IMR-90 (cell line): ENCODE results near the gene NCAM1. TPM values are rescaled to one million over a fixed set of nuclear protein-coding genes. Genes with fewer than 3 reads are reported as not detected.

Source experiments
- ATAC-seq: fragments of 200-7000 bp; cut with Tn5 transposase; 2 replicates; pipeline ENCODE4 v1.9.1; 2020; ENCODE audit warnings: low read depth, mild to moderate bottlenecking, moderate library complexity
- BruUV-seq: library from RNA; stranded (reverse); fragments of 400-500 nt; replicated peaks from 2 replicates; lab custom pipeline; 2021; lab: Mats Ljungman, UMichigan
- CTCF ChIA-PET: fragments of 300-600 bp; formaldehyde crosslinking; extraction: SDS; loops from one replicate; lab custom pipeline; 2021; ENCODE audit warnings: antibody characterized with exemption; lab: Yijun Ruan, JAX
- POLR2A ChIA-PET: fragments of 300-600 bp; sonication (Branson Sonifier 250); formaldehyde crosslinking; loops from one replicate; lab custom pipeline; 2022; ENCODE audit warnings: antibody characterized with exemption; ENCODE audit not compliant: unreplicated experiment; lab: Charles Lee
- DNase-seq: peaks from one replicate; pipeline ENCODE4 v3.0.0; 2013
- H2AFZ ChIP-seq: replicated peaks from 2 replicates; pipeline ENCODE3; 2013; ENCODE audit warnings: low read length, mild to moderate bottlenecking; ENCODE audit not compliant: poor library complexity
- H2AK5ac ChIP-seq: 2 replicates; pipeline ENCODE4 v1.6.1; 2013; ENCODE audit warnings: low read depth, low read length, inconsistent platforms
- H2AK9ac ChIP-seq: replicated peaks from 2 replicates; pipeline ENCODE3; 2013; ENCODE audit warnings: mild to moderate bottlenecking, low read depth, low read length, moderate library complexity; ENCODE audit not compliant: poor library complexity
- H2BK120ac ChIP-seq: 2 replicates; pipeline ENCODE4 v1.6.1; 2013; ENCODE audit warnings: low read depth, low read length, inconsistent platforms
- H2BK15ac ChIP-seq: 3 replicates; pipeline ENCODE4 v1.6.1; 2013; ENCODE audit warnings: low read depth, low read length, inconsistent platforms
- H2BK20ac ChIP-seq: 2 replicates; pipeline ENCODE4 v1.6.1; 2013; ENCODE audit warnings: low read depth, mild to moderate bottlenecking, inconsistent platforms, low read length, moderate library complexity
- H2BK5ac ChIP-seq: 2 replicates; pipeline ENCODE4 v1.6.1; 2013; ENCODE audit warnings: mild to moderate bottlenecking, low read depth, low read length, inconsistent platforms; ENCODE audit not compliant: poor library complexity, severe bottlenecking
- H3K14ac ChIP-seq: replicated peaks from 2 replicates; pipeline ENCODE4 v1.6.1; 2013; ENCODE audit warnings: low read depth, low read length, inconsistent platforms
- H3K18ac ChIP-seq: 2 replicates; pipeline ENCODE4 v1.6.1; 2013; ENCODE audit warnings: low read depth, low read length, control low read depth
- H3K23ac ChIP-seq: 2 replicates; pipeline ENCODE4 v1.6.1; 2013; ENCODE audit warnings: low read depth, low read length, inconsistent platforms
- H3K27ac ChIP-seq: 2 replicates; pipeline ENCODE4 v1.5.1; 2013; ENCODE audit warnings: mild to moderate bottlenecking, control low read depth, low read length; ENCODE audit not compliant: insufficient read depth
- H3K27me3 ChIP-seq: 2 replicates; pipeline ENCODE4 v1.6.1; 2013; ENCODE audit warnings: low read length; ENCODE audit not compliant: control insufficient read depth, insufficient read depth
- H3K36me3 ChIP-seq: 2 replicates; pipeline ENCODE4 v1.6.1; 2013; ENCODE audit warnings: low read length, mixed read lengths; ENCODE audit not compliant: control insufficient read depth, insufficient read depth
- H3K4ac ChIP-seq: 2 replicates; pipeline ENCODE4 v1.6.1; 2013; ENCODE audit warnings: low read depth, low read length, inconsistent platforms
- H3K4me1 ChIP-seq: 2 replicates; pipeline ENCODE4 v1.6.1; 2013; ENCODE audit warnings: low read length, mixed read lengths; ENCODE audit not compliant: control insufficient read depth, insufficient read depth
- H3K4me2 ChIP-seq: 2 replicates; pipeline ENCODE4 v1.6.1; 2013; ENCODE audit warnings: low read depth, mild to moderate bottlenecking, control low read depth, low read length, moderate library complexity
- H3K4me3 ChIP-seq: 2 replicates; pipeline ENCODE4 v1.5.1; 2013; ENCODE audit warnings: low read depth, mild to moderate bottlenecking, control low read depth, low read length, moderate library complexity; ENCODE audit not compliant: insufficient read depth
- H3K56ac ChIP-seq: 2 replicates; pipeline ENCODE4 v1.6.1; 2013; ENCODE audit warnings: low read length, inconsistent platforms; ENCODE audit not compliant: insufficient read depth; ENCODE audit errors: extremely low read depth
- H3K79me1 ChIP-seq, 2 experiments: 2 replicates each; pipeline ENCODE4 v1.6.1; 2013; ENCODE audit warnings: low read length in 2 of 2, inconsistent platforms in 1 of 2, low read depth in 1 of 2
- H3K9ac ChIP-seq: 2 replicates; pipeline ENCODE4 v1.6.1; 2013; ENCODE audit warnings: low read depth, low read length, control low read depth
- H3K9me1 ChIP-seq: 2 replicates; pipeline ENCODE4 v1.6.1; 2013; ENCODE audit warnings: low read length, inconsistent platforms; ENCODE audit not compliant: insufficient read depth
- H3K9me3 ChIP-seq: 2 replicates; pipeline ENCODE4 v1.6.1; 2013; ENCODE audit warnings: low read length; ENCODE audit not compliant: control insufficient read depth, insufficient read depth
- H4K20me1 ChIP-seq: 2 replicates; pipeline ENCODE4 v1.6.1; 2013; ENCODE audit warnings: low read length, inconsistent platforms; ENCODE audit not compliant: insufficient read depth
- H4K5ac ChIP-seq: 2 replicates; pipeline ENCODE4 v1.6.1; 2013; ENCODE audit warnings: mild to moderate bottlenecking, low read depth, low read length, control low read depth
- H4K8ac ChIP-seq, 2 experiments: 2 replicates each; pipeline ENCODE4 v1.6.1; 2013; ENCODE audit warnings: low read depth in 2 of 2, low read length in 2 of 2, control low read depth in 1 of 2, inconsistent platforms in 1 of 2
- H4K91ac ChIP-seq: 2 replicates; pipeline ENCODE4 v1.6.1; 2013; ENCODE audit warnings: low read depth, low read length, inconsistent platforms; ENCODE audit not compliant: insufficient read depth
- CHD1 ChIP-seq: IDR thresholded peaks from 2 replicates; pipeline ENCODE4 v1.6.1; 2012; ENCODE audit warnings: low read depth, low read length, improper control_type of control experiment
- CTCF ChIP-seq: conservative IDR thresholded peaks from 2 replicates; pipeline ENCODE4 v1.5.1; 2012; ENCODE audit warnings: mild to moderate bottlenecking, low read depth, low read length, improper control_type of control experiment
- ELK1 ChIP-seq: fragments of 150-350 bp; IDR thresholded peaks from 2 replicates; pipeline ENCODE4 v1.6.1; 2016; ENCODE audit warnings: low read depth, mild to moderate bottlenecking, low read length, moderate library complexity, borderline replicate concordance
- FOS ChIP-seq: fragments of 150-350 bp; IDR thresholded peaks from 2 replicates; pipeline ENCODE4 v1.6.1; 2016; ENCODE audit warnings: low read depth, low read length
- MAFK ChIP-seq: IDR thresholded peaks from 2 replicates; pipeline ENCODE4 v1.6.1; 2012; ENCODE audit warnings: low read depth, low read length, improper control_type of control experiment
- MAZ ChIP-seq: IDR thresholded peaks from 2 replicates; pipeline ENCODE4 v1.6.1; 2012; ENCODE audit warnings: low read depth, mild to moderate bottlenecking, low read length, improper control_type of control experiment, moderate library complexity, borderline replicate concordance
- NFE2L2 ChIP-seq: fragments of 150-350 bp; IDR thresholded peaks from 2 replicates; pipeline ENCODE4 v1.6.1; 2016; ENCODE audit warnings: low read depth, mild to moderate bottlenecking, low read length
- POLR2A ChIP-seq: IDR thresholded peaks from 2 replicates; pipeline ENCODE4 v1.6.1; 2012; ENCODE audit warnings: mild to moderate bottlenecking, low read depth, low read length
- RAD21 ChIP-seq: IDR thresholded peaks from 2 replicates; pipeline ENCODE4 v1.6.1; 2012; ENCODE audit warnings: low read length, improper control_type of control experiment
- RFX5 ChIP-seq: IDR thresholded peaks from 2 replicates; pipeline ENCODE4 v1.8.0; 2012; ENCODE audit warnings: low read depth, mild to moderate bottlenecking, low read length, moderate library complexity
- SMC3 ChIP-seq: fragments of 150-350 bp; IDR thresholded peaks from 2 replicates; pipeline ENCODE4 v1.6.1; 2016; ENCODE audit warnings: low read depth, mild to moderate bottlenecking, antibody characterized with exemption, low read length, moderate library complexity
- USF2 ChIP-seq: fragments of 150-350 bp; IDR thresholded peaks from 2 replicates; pipeline ENCODE4 v1.6.1; 2017; ENCODE audit warnings: mild to moderate bottlenecking, antibody characterized with exemption, low read length, low read depth
- WGBS, 2 experiments: methylation state at CpG; one replicate each; pipeline versions ENCODE4 v1.1.5 to v1.1.7; 2013; ENCODE audit warnings: missing lambda C conversion rate in 2 of 2; ENCODE audit not compliant: insufficient read length in 1 of 2; ENCODE audit errors: extremely low coverage in 2 of 2; 5-methylcytosine and 5-hydroxymethylcytosine counted together
- dilution Hi-C: fragments of 300-500 bp; cut with HindIII; formaldehyde crosslinking; loops from one replicate; pipeline ENCODE4 v1.14.3; 2018; ENCODE audit warnings: low sequenced_read_pairs; ENCODE audit not compliant: unreplicated experiment
- in situ Hi-C: fragments of 300-500 bp; cut with MboI; formaldehyde crosslinking; loops from 3 replicates; pipeline ENCODE4 v1.14.3; 2019; ENCODE audit warnings: low sequenced_read_pairs, inconsistent platforms, mixed read lengths
- intact Hi-C: fragments of 100-400 bp; cut with micrococcal nuclease; formaldehyde crosslinking; loops from 2 replicates; pipeline ENCODE4 v1.10.0; 2022
- polyA plus RNA-seq, 3 experiments: library from polyadenylated mRNA; depleted of rRNA; stranded (reverse); fragments of >200 nt; gene quantifications; 2 replicates each; pipeline ENCODE4 v1.2.3, GENCODE V29; 2012; ENCODE audit warnings: low replicate concordance in 1 of 3
- total RNA-seq: library from RNA; depleted of rRNA; stranded (reverse); fragments of >200 nt; gene quantifications from 2 replicates; pipeline ENCODE4 v1.2.3, GENCODE V29; 2012

Gene NCAM1
- total and polyA plus RNA-seq, 2 of the 4 experiments (the other 2 are of a cell fraction): 0.09 to 0.18 TPM

GRCh38 chr11:113091481-113091780 lies 130.2 kb downstream of the NCAM1 start:
- TF ChIP-seq CHD1 (no peak), MAZ (no peak), CTCF (no peak), SMC3 (no peak), NFE2L2 (no peak), MAFK (no peak), POLR2A (no peak), USF2 (no peak), RAD21 (no peak), RFX5 (no peak), ELK1 (no peak), FOS (no peak)
- no peaks in the 10 kb centered on the region for H3K36me3 ChIP-seq
- no peaks in the 10 kb centered on the region for H3K9me3 ChIP-seq
- ATAC-seq (no peak), DNase-seq (no peak)
- dilution Hi-C loops (no loop called here), in situ Hi-C loops (no loop called here), intact Hi-C loops (no loop called here)
- H3K56ac ChIP-seq: no peak overlapping the region
- no peak overlapping the region for H2AK9ac ChIP-seq
- no peak overlapping the region for H2BK5ac ChIP-seq
- WGBS, 2 experiments: no CpG with 5 or more reads among the region's 1 CpG
- H2BK20ac ChIP-seq: no peak overlapping the region
- no peak overlapping the region for H3K23ac ChIP-seq
- H3K4ac ChIP-seq: no peak overlapping the region
- H4K5ac ChIP-seq: no peak overlapping the region
- no peak overlapping the region for H2AK5ac ChIP-seq
- no peak overlapping the region for H4K8ac ChIP-seq
- no TSS peak for BruUV-seq
- ChIA-PET CTCF (no interaction called here), POLR2A (no interaction called here)
- H2BK15ac ChIP-seq: no peak overlapping the region
- no peak overlapping the region for H3K4me3 ChIP-seq
- H3K4me2 ChIP-seq: no peak overlapping the region
- H3K79me1 ChIP-seq: no peaks in the 10 kb centered on the region
- H3K27me3 ChIP-seq: no peaks in the 10 kb centered on the region
- no peak overlapping the region for H3K18ac ChIP-seq
- H3K9ac ChIP-seq: no peak overlapping the region
- H3K4me1 ChIP-seq: no peaks in the 10 kb centered on the region
- H2BK120ac ChIP-seq: no peak overlapping the region
- no peak overlapping the region for H3K27ac ChIP-seq
- no peaks in the 10 kb centered on the region for H4K20me1 ChIP-seq
- no peak overlapping the region for H4K91ac ChIP-seq
- H3K14ac ChIP-seq: no peak overlapping the region
- H3K9me1 ChIP-seq: no peaks in the 10 kb centered on the region
- H2AFZ ChIP-seq: no peak overlapping the region
